ENCODE measurements around the gene MYO1E. TPM values are rescaled to one million over a fixed set of nuclear protein-coding genes. Genes with fewer than 3 reads are reported as not detected.

The MYO1E gene
- total RNA-seq, 4 donors from 2014 or later: 49.7 to 76.1 (median 65.6) TPM

GRCh38 chr15:59335207-59335786 is 37.4 kb downstream of the MYO1E start:
- no peak for TF ChIP-seq EP300 (IDR thresholded peaks at IDR 0.05)
- no peak for TF ChIP-seq POLR2AphosphoS5 (IDR thresholded peaks at IDR 0.05)
- no peak for TF ChIP-seq POLR2A (IDR thresholded peaks at IDR 0.05)
- TF ChIP-seq CTCF (IDR thresholded peaks at IDR 0.05): no peak
- no peaks in the 10 kb centered on the region for H3K36me3 ChIP-seq
- H3K27ac ChIP-seq: no peak overlapping the region
- no peak overlapping the region for H3K4me3 ChIP-seq
- H3K9me3 ChIP-seq: no peaks in the 10 kb centered on the region
- 53 to 74% methylated on average over 7 to 9 of the region's 10 CpGs for WGBS, 2 donors (ENCODE audit: low coverage in 1 of 2)
- ATAC-seq: no peak
- peaks cover 0 to 10% (median 2%) of the 10 kb centered on the region in 3 donors for H3K4me1 ChIP-seq
- no peaks in the 10 kb centered on the region for H3K27me3 ChIP-seq

GRCh38 chr15:59334076-59334415 is 38.6 kb downstream of the MYO1E start:
- Histone ChIP-seq H3K27ac (no peak overlapping the region), H3K27me3 (no peaks in the 10 kb centered on the region), H3K4me3 (no peak overlapping the region), H3K4me1 (peaks cover 0 to 14% (median 8%) of the 10 kb centered on the region in 3 donors), H3K36me3 (no peaks in the 10 kb centered on the region), H3K9me3 (no peaks in the 10 kb centered on the region)
- TF ChIP-seq CTCF (IDR thresholded peaks at IDR 0.05) (no peak), POLR2A (IDR thresholded peaks at IDR 0.05) (no peak), POLR2AphosphoS5 (IDR thresholded peaks at IDR 0.05) (no peak), EP300 (IDR thresholded peaks at IDR 0.05) (no peak)
- no peak for ATAC-seq
- WGBS, 2 donors (ENCODE audit: low coverage in 1 of 2): 71 to 100% methylated on average over 1 to 2 of the region's 3 CpGs

- H3K36me3 ChIP-seq: no peaks in the 10 kb centered on the region
- H3K4me1 ChIP-seq: peaks cover 0 to 14% (median 8%) of the 10 kb centered on the region in 3 donors
- 88 to 98% methylated on average over 3 to 6 of the region's 6 CpGs for WGBS, 2 donors (ENCODE audit: low coverage in 1 of 2)
- no peak overlapping the region for H3K4me3 ChIP-seq
- H3K9me3 ChIP-seq: no peaks in the 10 kb centered on the region
- ATAC-seq: no peak
- no peak for TF ChIP-seq CTCF (IDR thresholded peaks at IDR 0.05)
- TF ChIP-seq POLR2A (IDR thresholded peaks at IDR 0.05): no peak
- TF ChIP-seq EP300 (IDR thresholded peaks at IDR 0.05): no peak
- TF ChIP-seq POLR2AphosphoS5 (IDR thresholded peaks at IDR 0.05): no peak
- no peak overlapping the region for H3K27ac ChIP-seq
- H3K27me3 ChIP-seq: no peaks in the 10 kb centered on the region
Observed at GRCh38 chr15:59333401-59334075, 39.1 kb downstream of the MYO1E start.

- Histone ChIP-seq H3K9me3 (no peaks in the 10 kb centered on the region), H3K4me3 (no peak overlapping the region), H3K27ac (no peak overlapping the region), H3K27me3 (no peaks in the 10 kb centered on the region), H3K4me1 (peaks cover 0 to 14% (median 8%) of the 10 kb centered on the region in 3 donors), H3K36me3 (no peaks in the 10 kb centered on the region)
- no peak for ATAC-seq
- no peak for TF ChIP-seq CTCF (IDR thresholded peaks at IDR 0.05)
- TF ChIP-seq EP300 (IDR thresholded peaks at IDR 0.05): no peak
- TF ChIP-seq POLR2A (IDR thresholded peaks at IDR 0.05): no peak
- no peak for TF ChIP-seq POLR2AphosphoS5 (IDR thresholded peaks at IDR 0.05)
- WGBS, 2 donors (ENCODE audit: low coverage in 1 of 2): 80 to 88% methylated on average over 5 of the region's 5 CpGs
Observed at GRCh38 chr15:59332009-59332408, 40.7 kb downstream of the MYO1E start.

- no peak overlapping the region for H3K4me3 ChIP-seq
- no peak for ATAC-seq
- no peaks in the 10 kb centered on the region for H3K36me3 ChIP-seq
- H3K9me3 ChIP-seq: no peaks in the 10 kb centered on the region
- WGBS, 2 donors (ENCODE audit: low coverage in 1 of 2): 89 to 94% methylated on average over 1 to 3 of the region's 8 CpGs
- peaks cover 0 to 14% (median 8%) of the 10 kb centered on the region in 3 donors for H3K4me1 ChIP-seq
- no peaks in the 10 kb centered on the region for H3K27me3 ChIP-seq
- TF ChIP-seq EP300 (IDR thresholded peaks at IDR 0.05): no peak
- TF ChIP-seq POLR2A (IDR thresholded peaks at IDR 0.05): no peak
- no peak overlapping the region for H3K27ac ChIP-seq
Observed at GRCh38 chr15:59330649-59331048, 42.0 kb downstream of the MYO1E start.

Data from gastroesophageal sphincter (tissue), 4 donors.